Thyroid gland (tissue), 4 donors: ENCODE data around the gene KLHL21.

Source experiments
- CTCF ChIP-seq, 6 experiments: fragments of 200-600 bp in 3 of 6; fragments of 450-650 bp in 3 of 6; sonication (generic) in 3 of 6; IDR thresholded peaks; one replicate each; pipeline ENCODE4 v1.5.1; 2016 to 2019; ENCODE audit warnings: antibody characterized with exemption in 6 of 6, mild to moderate bottlenecking in 2 of 6, inconsistent platforms in 1 of 6, moderate library complexity in 1 of 6
- POLR2A ChIP-seq, 2 donors: fragments of 450-650 bp; IDR thresholded peaks; one replicate each; pipeline ENCODE4 v1.6.1; 2017; ENCODE audit warnings: antibody characterized with exemption in 2 of 2, mild to moderate bottlenecking in 2 of 2, moderate library complexity in 1 of 2

- peak in 1 of 6 experiments; percentile 9 for TF ChIP-seq CTCF (IDR thresholded peaks at IDR 0.05)
- peak in 1 of 2 donors; percentile 71 for TF ChIP-seq POLR2A (IDR thresholded peaks at IDR 0.05)
These were observed 22.3 kb upstream of the KLHL21 start, which contains the start of gene THAP3 for GRCh38 chr1:6624710-6625583.
